HG03565 (cell line): ENCODE results near the gene CACNA1H.
"Not testable (repeated sequence)": the region's sequence is repeated elsewhere in the genome, so short reads cannot be mapped to it uniquely, and the experiment has no call there.

Source experiments
- ATAC-seq: cut with Tn5 transposase; IDR thresholded peaks from one replicate; pipeline ENCODE4 v1.9.1; 2021; ENCODE audit warnings: mild to moderate bottlenecking, moderate library complexity; ENCODE audit not compliant: unreplicated experiment

Gene CACNA1H

DNA sequence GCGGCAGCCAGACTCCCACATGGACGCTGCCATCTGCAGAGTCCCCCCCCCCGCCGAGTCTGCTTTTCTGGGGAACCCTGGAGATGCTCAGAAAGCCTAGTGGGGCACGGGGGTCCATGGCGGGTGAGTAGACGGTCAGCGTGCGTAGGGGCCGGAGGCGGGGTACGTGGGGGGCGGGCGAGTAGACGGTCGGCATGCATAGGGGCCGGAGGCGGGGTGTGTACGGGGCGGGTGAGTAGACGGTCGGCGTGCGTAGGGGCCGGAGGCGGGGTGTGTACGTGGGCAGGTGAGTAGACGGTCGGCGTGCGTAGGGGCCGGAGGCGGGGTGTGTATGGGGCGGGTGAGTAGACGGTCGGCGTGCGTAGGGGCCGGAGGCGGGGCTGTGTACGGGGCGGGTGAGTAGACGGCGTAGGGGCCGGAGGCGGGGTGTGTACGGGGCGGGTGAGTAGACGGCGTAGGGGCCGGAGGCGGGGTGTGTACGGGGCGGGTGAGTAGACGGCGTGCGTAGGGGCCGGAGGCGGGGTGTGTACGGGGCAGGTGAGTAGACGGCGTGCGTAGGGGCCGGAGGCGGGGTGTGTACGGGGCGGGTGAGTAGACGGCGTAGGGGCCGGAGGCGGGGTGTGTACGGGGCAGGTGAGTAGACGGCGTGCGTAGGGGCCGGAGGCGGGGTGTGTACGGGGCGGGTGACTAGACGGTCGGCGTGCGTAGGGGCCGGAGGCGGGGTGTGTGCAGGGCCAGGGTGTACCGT is 32.7 kb downstream of the CACNA1H start:
- not testable (repeated sequence) for ATAC-seq

- ATAC-seq, result no peak
These were observed 35.7 kb downstream of the CACNA1H start for GRCh38 chr16:1188432-1189189.

DNA sequence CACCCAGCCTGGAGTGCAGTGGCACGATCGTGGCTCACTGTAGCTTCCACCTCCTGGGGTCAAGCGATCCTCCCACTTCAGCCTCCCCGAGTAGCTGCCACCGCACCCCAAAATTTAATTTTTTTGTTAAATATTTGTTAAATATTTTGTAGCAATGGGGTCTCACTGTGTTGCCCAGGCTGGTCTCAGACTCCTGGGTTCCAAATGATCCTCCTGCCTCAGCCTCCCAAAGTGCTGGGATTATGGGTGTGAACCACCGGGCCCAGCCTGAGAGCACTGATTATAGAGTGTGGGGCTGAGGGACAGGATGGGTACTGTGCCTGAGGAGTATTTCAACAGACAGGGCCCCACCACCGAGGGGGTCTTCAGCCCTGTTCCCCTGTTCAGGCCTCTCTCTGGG is 36.5 kb downstream of the CACNA1H start:
- no peak for ATAC-seq

- not testable (repeated sequence) for ATAC-seq
These were observed 37.9 kb downstream of the CACNA1H start for GRCh38 chr16:1190789-1191188.

GRCh38 chr16:1192384-1193073 is 39.6 kb downstream of the CACNA1H start:
- ATAC-seq, result no peak

DNA sequence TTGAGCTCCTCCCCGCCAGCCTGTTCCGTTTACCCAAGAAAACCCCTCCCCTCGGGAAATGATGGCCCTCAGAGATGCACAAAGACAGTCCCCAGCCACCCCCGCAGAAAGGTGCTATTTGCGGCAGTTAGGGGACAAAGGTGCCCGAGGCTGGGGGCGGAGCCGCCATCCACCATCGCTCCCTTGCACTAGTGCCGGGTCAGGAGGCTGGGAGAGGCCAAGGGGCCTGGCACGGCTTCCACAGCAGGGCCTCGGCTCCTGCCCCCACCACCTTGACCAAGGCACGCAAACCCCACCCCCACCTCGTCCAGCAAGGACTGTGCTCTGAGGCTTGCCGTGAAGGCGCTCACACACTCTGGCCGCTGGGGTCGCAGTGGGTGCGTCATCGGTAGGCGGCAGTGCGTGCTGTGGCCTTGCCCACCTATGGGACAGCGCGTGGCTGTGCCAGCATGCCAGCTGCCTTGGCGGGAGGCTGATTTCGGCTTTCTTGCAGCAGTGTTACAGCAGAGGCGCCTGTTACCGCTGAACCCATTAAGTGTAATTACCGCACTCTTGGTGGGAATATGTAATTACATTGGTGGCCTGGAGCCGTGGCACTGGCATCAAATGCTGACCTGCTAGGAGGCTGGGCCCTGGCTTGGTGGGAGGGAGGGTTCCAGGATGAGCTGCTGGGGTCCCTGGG is 40.4 kb downstream of the CACNA1H start:
- ATAC-seq, result no peak

- no peak for ATAC-seq
These were observed 41.1 kb downstream of the CACNA1H start for GRCh38 chr16:1193825-1194581.

GRCh38 chr16:1194665-1195392 is 41.9 kb downstream of the CACNA1H start:
- ATAC-seq, result no peak

- no peak for ATAC-seq
These were observed 42.4 kb downstream of the CACNA1H start for GRCh38 chr16:1195393-1195666.

- no peak for ATAC-seq
These were observed 43.6 kb downstream of the CACNA1H start for GRCh38 chr16:1196494-1196893.

- ATAC-seq, result no peak
These were observed 44.4 kb downstream of the CACNA1H start for GRCh38 chr16:1197237-1197866.

DNA sequence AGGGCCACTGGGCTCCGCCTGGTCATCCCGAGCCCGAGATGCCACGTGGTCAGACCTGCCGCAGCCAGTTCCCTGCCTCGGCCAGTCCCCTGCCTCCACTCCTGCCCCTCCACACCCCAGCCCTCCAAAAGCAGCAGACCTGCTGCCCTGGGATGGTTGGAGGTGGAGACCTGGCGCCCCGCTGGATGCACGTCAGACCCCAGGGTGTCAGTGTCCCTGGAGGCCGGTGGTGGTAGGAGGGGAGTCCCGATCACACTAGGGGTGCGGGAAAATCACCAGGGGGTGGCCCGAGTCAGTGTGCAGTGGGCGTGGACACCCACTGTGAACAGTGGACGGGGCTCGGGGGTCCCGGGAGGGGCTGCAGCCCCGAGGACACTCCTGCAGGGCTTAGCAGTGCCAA is 45.3 kb downstream of the CACNA1H start:
- no peak for ATAC-seq

GRCh38 chr16:1198671-1199346 is 45.9 kb downstream of the CACNA1H start:
- not testable (repeated sequence) for ATAC-seq

GRCh38 chr16:1199347-1200013 is 46.6 kb downstream of the CACNA1H start:
- no peak for ATAC-seq

DNA sequence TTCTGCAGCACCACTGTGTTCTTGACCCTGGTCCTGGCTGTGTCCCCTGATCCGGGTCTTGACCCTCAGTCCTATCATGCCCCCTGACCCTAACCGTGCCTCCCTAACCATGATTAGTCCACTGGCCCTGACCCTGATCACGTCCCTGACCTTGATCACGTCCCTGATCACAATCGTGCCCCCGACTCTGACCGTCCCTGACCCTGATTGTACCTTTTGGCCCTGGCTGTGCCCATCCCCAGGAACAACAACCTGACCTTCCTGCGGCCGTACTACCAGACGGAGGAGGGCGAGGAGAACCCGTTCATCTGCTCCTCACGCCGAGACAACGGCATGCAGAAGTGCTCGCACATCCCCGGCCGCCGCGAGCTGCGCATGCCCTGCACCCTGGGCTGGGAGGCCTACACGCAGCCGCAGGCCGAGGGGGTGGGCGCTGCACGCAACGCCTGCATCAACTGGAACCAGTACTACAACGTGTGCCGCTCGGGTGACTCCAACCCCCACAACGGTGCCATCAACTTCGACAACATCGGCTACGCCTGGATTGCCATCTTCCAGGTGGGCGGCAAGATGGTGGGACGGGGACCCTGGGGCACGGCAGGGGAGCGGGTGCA is 47.2 kb downstream of the CACNA1H start:
- no peak for ATAC-seq

DNA sequence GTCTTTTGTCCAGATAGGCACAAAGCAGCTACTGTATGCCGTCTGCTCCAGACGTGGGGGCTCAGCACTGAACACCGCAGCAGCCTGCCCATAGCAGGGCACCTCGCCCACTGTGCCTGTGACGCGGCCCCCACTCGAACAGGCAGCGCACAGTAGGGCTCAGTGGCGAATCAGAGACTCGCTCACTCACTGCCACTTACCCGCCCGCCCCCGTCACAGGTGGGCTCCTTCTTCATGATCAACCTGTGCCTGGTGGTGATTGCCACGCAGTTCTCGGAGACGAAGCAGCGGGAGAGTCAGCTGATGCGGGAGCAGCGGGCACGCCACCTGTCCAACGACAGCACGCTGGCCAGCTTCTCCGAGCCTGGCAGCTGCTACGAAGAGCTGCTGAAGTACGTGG is 48.5 kb downstream of the CACNA1H start:
- no peak for ATAC-seq

DNA sequence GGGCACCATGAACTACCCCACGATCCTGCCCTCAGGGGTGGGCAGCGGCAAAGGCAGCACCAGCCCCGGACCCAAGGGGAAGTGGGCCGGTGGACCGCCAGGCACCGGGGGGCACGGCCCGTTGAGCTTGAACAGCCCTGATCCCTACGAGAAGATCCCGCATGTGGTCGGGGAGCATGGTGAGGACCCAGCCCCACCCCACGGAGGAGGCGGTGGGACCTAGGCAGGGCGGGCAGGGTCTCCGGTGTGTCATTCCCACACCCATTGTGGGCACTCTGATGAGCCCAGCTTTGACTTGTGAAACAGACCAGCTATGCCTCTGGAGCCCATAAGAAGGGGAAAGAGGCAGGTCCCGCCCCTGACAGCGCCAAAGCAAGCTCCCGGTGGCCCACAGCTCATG is 49.4 kb downstream of the CACNA1H start:
- no peak for ATAC-seq

DNA sequence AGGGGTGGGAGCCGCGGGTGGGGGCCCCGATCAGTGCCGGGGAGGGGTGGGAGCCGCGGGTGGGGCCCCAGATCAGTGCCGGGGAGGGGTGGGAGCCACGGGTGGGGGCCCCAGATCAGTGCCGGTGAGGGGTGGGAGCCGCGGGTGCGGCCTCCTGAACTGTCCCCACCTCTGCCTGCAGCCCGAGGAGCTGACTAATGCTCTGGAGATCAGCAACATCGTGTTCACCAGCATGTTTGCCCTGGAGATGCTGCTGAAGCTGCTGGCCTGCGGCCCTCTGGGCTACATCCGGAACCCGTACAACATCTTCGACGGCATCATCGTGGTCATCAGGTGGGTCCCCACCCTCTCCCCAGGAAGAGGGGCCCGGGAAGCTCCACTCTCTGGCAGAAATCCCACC is 52.0 kb downstream of the CACNA1H start:
- ATAC-seq, result no peak
